Activated CD4-positive, alpha-beta T cell treated with anti-CD3 and anti-CD28 coated beads, Interleukin-2, amount 50 U/mL, for 24 hours (primary cell): ENCODE results near the gene HDAC9.

ENCODE experiments used
- DNase-seq, 2 donors: peaks; one replicate each; pipeline ENCODE4 v3.0.0-alpha.2; 2020; ENCODE audit warnings: low read depth in 1 of 2, low spot score in 1 of 2

The HDAC9 gene

GRCh38 chr7:18552943-18553604 lies 57.5 kb downstream of the HDAC9 start:
- DNase-seq = no peak

- DNase-seq = no peak
These were observed 58.1 kb downstream of the HDAC9 start for GRCh38 chr7:18553605-18554003.

GRCh38 chr7:18555120-18555519 lies 59.6 kb downstream of the HDAC9 start:
- no peak for DNase-seq

GRCh38 chr7:18555968-18556367 lies 60.4 kb downstream of the HDAC9 start:
- no peak for DNase-seq

GRCh38 chr7:18558503-18558902 lies 63.0 kb downstream of the HDAC9 start:
- no peak for DNase-seq

- no peak for DNase-seq
These were observed 63.4 kb downstream of the HDAC9 start for GRCh38 chr7:18558910-18559309.

GRCh38 chr7:18559756-18560155 lies 64.2 kb downstream of the HDAC9 start:
- DNase-seq = no peak

GRCh38 chr7:18564779-18565178 lies 69.2 kb downstream of the HDAC9 start:
- DNase-seq = no peak

GRCh38 chr7:18565337-18565736 lies 69.8 kb downstream of the HDAC9 start:
- no peak for DNase-seq

GRCh38 chr7:18566205-18566604 lies 70.7 kb downstream of the HDAC9 start:
- DNase-seq = no peak

- no peak for DNase-seq
These were observed 71.3 kb downstream of the HDAC9 start for GRCh38 chr7:18566829-18567228.

- DNase-seq = no peak
These were observed 74.9 kb downstream of the HDAC9 start for GRCh38 chr7:18570441-18570840.

- DNase-seq = no peak
These were observed 75.4 kb downstream of the HDAC9 start for GRCh38 chr7:18570890-18571478.

GRCh38 chr7:18572154-18572553 lies 76.6 kb downstream of the HDAC9 start:
- DNase-seq = no peak

- no peak for DNase-seq
These were observed 77.3 kb downstream of the HDAC9 start for GRCh38 chr7:18572885-18573284.

- no peak for DNase-seq
These were observed 78.1 kb downstream of the HDAC9 start for GRCh38 chr7:18573410-18574234.

- no peak for DNase-seq
These were observed 78.6 kb downstream of the HDAC9 start for GRCh38 chr7:18574235-18574540.

GRCh38 chr7:18574676-18575075 lies 79.1 kb downstream of the HDAC9 start:
- no peak for DNase-seq

- DNase-seq = no peak
These were observed 80.3 kb downstream of the HDAC9 start for GRCh38 chr7:18575622-18576572.

GRCh38 chr7:18577096-18577771 lies 81.7 kb downstream of the HDAC9 start:
- no peak for DNase-seq

GRCh38 chr7:18579698-18580097 lies 84.1 kb downstream of the HDAC9 start:
- no peak for DNase-seq
